ENCODE measurements around the gene CYSRT1. TPM values are rescaled to one million over a fixed set of nuclear protein-coding genes. Genes with fewer than 3 reads are reported as not detected.

CYSRT1 gene
- total RNA-seq, 1 donor from 2014 or later, result 1.3 TPM

- no peaks in the 10 kb centered on the region for H3K4me1 Mint-ChIP-seq (ENCODE audit: low read depth, unreplicated experiment)
- FAIRE-seq (no peak), DNase-seq (ENCODE audit: low read depth) (no peak)
- H3K9ac ChIP-seq (ENCODE audit: low read length), result no peak overlapping the region
- H3K36me3 Mint-ChIP-seq (ENCODE audit: low read depth, unreplicated experiment), result no peaks in the 10 kb centered on the region
- peaks cover 4% of the 10 kb centered on the region for H4K20me1 ChIP-seq (ENCODE audit: insufficient read depth, low read length)
- no peak for TF ChIP-seq EZH2 (IDR thresholded peaks at IDR 0.05; ENCODE audit: insufficient read depth, low read length)
- TF ChIP-seq, protein P1, sequence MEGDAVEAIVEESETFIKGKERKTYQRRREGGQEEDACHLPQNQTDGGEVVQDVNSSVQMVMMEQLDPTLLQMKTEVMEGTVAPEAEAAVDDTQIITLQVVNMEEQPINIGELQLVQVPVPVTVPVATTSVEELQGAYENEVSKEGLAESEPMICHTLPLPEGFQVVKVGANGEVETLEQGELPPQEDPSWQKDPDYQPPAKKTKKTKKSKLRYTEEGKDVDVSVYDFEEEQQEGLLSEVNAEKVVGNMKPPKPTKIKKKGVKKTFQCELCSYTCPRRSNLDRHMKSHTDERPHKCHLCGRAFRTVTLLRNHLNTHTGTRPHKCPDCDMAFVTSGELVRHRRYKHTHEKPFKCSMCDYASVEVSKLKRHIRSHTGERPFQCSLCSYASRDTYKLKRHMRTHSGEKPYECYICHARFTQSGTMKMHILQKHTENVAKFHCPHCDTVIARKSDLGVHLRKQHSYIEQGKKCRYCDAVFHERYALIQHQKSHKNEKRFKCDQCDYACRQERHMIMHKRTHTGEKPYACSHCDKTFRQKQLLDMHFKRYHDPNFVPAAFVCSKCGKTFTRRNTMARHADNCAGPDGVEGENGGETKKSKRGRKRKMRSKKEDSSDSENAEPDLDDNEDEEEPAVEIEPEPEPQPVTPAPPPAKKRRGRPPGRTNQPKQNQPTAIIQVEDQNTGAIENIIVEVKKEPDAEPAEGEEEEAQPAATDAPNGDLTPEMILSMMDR (IDR thresholded peaks at IDR 0.05; ENCODE audit: insufficient read depth, low read depth, low read length), result no peak
- H3K27ac Mint-ChIP-seq (ENCODE audit: unreplicated experiment), result no peak overlapping the region
- no peaks in the 10 kb centered on the region for H3K9me3 Mint-ChIP-seq (ENCODE audit: unreplicated experiment)
- H3K4me3 ChIP-seq (ENCODE audit: insufficient read depth, low read depth, low read length), result no peak overlapping the region
- no peaks in the 10 kb centered on the region for H3K27me3 ChIP-seq (ENCODE audit: insufficient read depth, low read length)
- no peak overlapping the region for H3K4me3 Mint-ChIP-seq (ENCODE audit: unreplicated experiment)
- H2AFZ ChIP-seq (ENCODE audit: low read depth, low read length), result no peak overlapping the region
- H3K79me2 ChIP-seq (ENCODE audit: insufficient read depth, low read length), result no peaks in the 10 kb centered on the region
- no peak overlapping the region for H3K27ac ChIP-seq (ENCODE audit: low read depth, low read length)
- no peak overlapping the region for H3K4me2 ChIP-seq (ENCODE audit: low read length)
- no peaks in the 10 kb centered on the region for H3K36me3 ChIP-seq (ENCODE audit: insufficient read depth, low read length)
- peaks cover 6% of the 10 kb centered on the region for H3K4me1 ChIP-seq (ENCODE audit: insufficient read depth, low read length)
- no peaks in the 10 kb centered on the region for H3K9me3 ChIP-seq (ENCODE audit: insufficient read depth, low read depth, low read length)
- H3K27me3 Mint-ChIP-seq (ENCODE audit: low read depth, unreplicated experiment), result no peaks in the 10 kb centered on the region
Measured at GRCh38 chr9:137232101-137232500, 7.1 kb downstream of the CYSRT1 start.

- peaks cover 2% of the 10 kb centered on the region for H3K4me1 ChIP-seq (ENCODE audit: insufficient read depth, low read length)
- peaks cover 8% of the 10 kb centered on the region for H4K20me1 ChIP-seq (ENCODE audit: insufficient read depth, low read length)
- H3K27ac ChIP-seq (ENCODE audit: low read depth, low read length), result no peak overlapping the region
- Mint-ChIP-seq H3K4me1 (ENCODE audit: low read depth, unreplicated experiment) (no peaks in the 10 kb centered on the region), H3K9me3 (ENCODE audit: unreplicated experiment) (no peaks in the 10 kb centered on the region), H3K36me3 (ENCODE audit: low read depth, unreplicated experiment) (no peaks in the 10 kb centered on the region), H3K27me3 (ENCODE audit: low read depth, unreplicated experiment) (no peaks in the 10 kb centered on the region), H3K4me3 (ENCODE audit: unreplicated experiment) (no peak overlapping the region), H3K27ac (ENCODE audit: unreplicated experiment) (no peak overlapping the region)
- no peak for FAIRE-seq
- no peaks in the 10 kb centered on the region for H3K27me3 ChIP-seq (ENCODE audit: insufficient read depth, low read length)
- H3K79me2 ChIP-seq (ENCODE audit: insufficient read depth, low read length), result no peaks in the 10 kb centered on the region
- no peaks in the 10 kb centered on the region for H3K9me3 ChIP-seq (ENCODE audit: insufficient read depth, low read depth, low read length)
- H3K4me3 ChIP-seq (ENCODE audit: insufficient read depth, low read depth, low read length), result no peak overlapping the region
- H2AFZ ChIP-seq (ENCODE audit: low read depth, low read length), result no peak overlapping the region
- no peak overlapping the region for H3K9ac ChIP-seq (ENCODE audit: low read length)
- no peak for DNase-seq (ENCODE audit: low read depth)
- TF ChIP-seq EZH2 (IDR thresholded peaks at IDR 0.05; ENCODE audit: insufficient read depth, low read length), result no peak
- TF ChIP-seq, protein P1 (IDR thresholded peaks at IDR 0.05; ENCODE audit: insufficient read depth, low read depth, low read length), result no peak
- H3K36me3 ChIP-seq (ENCODE audit: insufficient read depth, low read length), result no peaks in the 10 kb centered on the region
- no peak overlapping the region for H3K4me2 ChIP-seq (ENCODE audit: low read length)
Measured at GRCh38 chr9:137232510-137232909, 7.5 kb downstream of the CYSRT1 start.

- Histone ChIP-seq H2AFZ (ENCODE audit: low read depth, low read length) (no peak overlapping the region), H3K27me3 (ENCODE audit: insufficient read depth, low read length) (no peaks in the 10 kb centered on the region), H3K4me3 (ENCODE audit: insufficient read depth, low read depth, low read length) (no peak overlapping the region), H3K79me2 (ENCODE audit: insufficient read depth, low read length) (peaks cover 6% of the 10 kb centered on the region), H3K27ac (ENCODE audit: low read depth, low read length) (no peak overlapping the region), H3K9me3 (ENCODE audit: insufficient read depth, low read depth, low read length) (no peaks in the 10 kb centered on the region), H3K9ac (ENCODE audit: low read length) (no peak overlapping the region), H3K4me1 (ENCODE audit: insufficient read depth, low read length) (no peaks in the 10 kb centered on the region), H3K36me3 (ENCODE audit: insufficient read depth, low read length) (no peaks in the 10 kb centered on the region), H3K4me2 (ENCODE audit: low read length) (no peak overlapping the region), H4K20me1 (ENCODE audit: insufficient read depth, low read length) (peaks cover 17% of the 10 kb centered on the region)
- no peaks in the 10 kb centered on the region for H3K9me3 Mint-ChIP-seq (ENCODE audit: unreplicated experiment)
- TF ChIP-seq, protein P1 (IDR thresholded peaks at IDR 0.05; ENCODE audit: insufficient read depth, low read depth, low read length), result no peak
- no peak for TF ChIP-seq EZH2 (IDR thresholded peaks at IDR 0.05; ENCODE audit: insufficient read depth, low read length)
- no peak for DNase-seq (ENCODE audit: low read depth)
- H3K27me3 Mint-ChIP-seq (ENCODE audit: low read depth, unreplicated experiment), result no peaks in the 10 kb centered on the region
- no peak overlapping the region for H3K27ac Mint-ChIP-seq (ENCODE audit: unreplicated experiment)
- no peak overlapping the region for H3K4me3 Mint-ChIP-seq (ENCODE audit: unreplicated experiment)
- FAIRE-seq, result no peak
- H3K4me1 Mint-ChIP-seq (ENCODE audit: low read depth, unreplicated experiment), result peaks cover 1% of the 10 kb centered on the region
- no peaks in the 10 kb centered on the region for H3K36me3 Mint-ChIP-seq (ENCODE audit: low read depth, unreplicated experiment)
Measured at GRCh38 chr9:137233143-137233980, 8.4 kb downstream of the CYSRT1 start.
